Activated T-helper 2 cell treated with anti-CD3 and anti-CD28 coated beads, Interferon-gamma antibody, Interleukin-2, Interleukin-4, amounts not matched to agents 10 μg/mL and 5 μg/mL and 100 μg/mL, durations not matched to agents 14 hours and 24 hours and 36 hours (primary cell): ENCODE results near the gene MYO5A. TPM values are rescaled to one million over a fixed set of nuclear protein-coding genes. Genes with fewer than 3 reads are reported as not detected.
A peak's percentile ranks its signal among the peaks of the same experiment; 100 is the strongest.

Experiments
- DNase-seq: peaks from one replicate; pipeline ENCODE4 v3.0.0; 2021; ENCODE audit warnings: low spot score
- H3K27ac Mint-ChIP-seq: one replicate; pipeline ENCODE4 v1.8.0; 2021; ENCODE audit warnings: mixed read lengths
- H3K27me3 Mint-ChIP-seq: one replicate; pipeline ENCODE4 v1.8.0; 2021; ENCODE audit warnings: low read depth, mixed read lengths
- H3K36me3 Mint-ChIP-seq: one replicate; pipeline ENCODE4 v1.8.0; 2021; ENCODE audit warnings: low read depth, mixed read lengths
- H3K4me1 Mint-ChIP-seq: one replicate; pipeline ENCODE4 v1.8.0; 2021; ENCODE audit warnings: low read depth, mixed read lengths
- H3K4me3 Mint-ChIP-seq: one replicate; pipeline ENCODE4 v1.8.0; 2021; ENCODE audit warnings: low read depth, mild to moderate bottlenecking, moderate library complexity, mixed read lengths
- H3K9me3 Mint-ChIP-seq: one replicate; pipeline ENCODE4 v1.8.0; 2021; ENCODE audit warnings: mixed read lengths
- intact Hi-C: fragments of 100-400 bp; cut with micrococcal nuclease; formaldehyde crosslinking; loops from one replicate; pipeline ENCODE4 v1.15.1; 2023
- total RNA-seq: library from RNA; stranded (reverse); gene quantifications from 2 replicates; pipeline ENCODE4 v1.2.3, GENCODE V29; 2022

Gene MYO5A
- total RNA-seq, 1 donor from 2014 or later, result 23.6 TPM

GRCh38 chr15:52276256-52276770, 252.4 kb downstream of the MYO5A start:
- Mint-ChIP-seq H3K4me1 (no peaks in the 10 kb centered on the region), H3K27ac (no peak overlapping the region), H3K36me3 (no peaks in the 10 kb centered on the region), H3K27me3 (peaks cover 19% of the 10 kb centered on the region), H3K9me3 (no peaks in the 10 kb centered on the region), H3K4me3 (no peak overlapping the region)
- intact Hi-C loops, result no loop called here
- DNase-seq, result no peak

GRCh38 chr15:52263563-52264282, 265.0 kb downstream of the MYO5A start:
- Mint-ChIP-seq H3K36me3 (peaks cover 11% of the 10 kb centered on the region), H3K27me3 (no peaks in the 10 kb centered on the region), H3K9me3 (no peaks in the 10 kb centered on the region), H3K4me3 (no peak overlapping the region), H3K27ac (peak overlapping the region; percentile 67), H3K4me1 (peaks cover 35% of the 10 kb centered on the region)
- intact Hi-C loops, result loop anchor here (2.0 kb wide), 2 partner anchors 295 to 305 kb away; partner anchors contain the start of gene ARPP19
- DNase-seq, result no peak

- Mint-ChIP-seq H3K27ac (peak overlapping the region; percentile 84), H3K36me3 (peaks cover 11% of the 10 kb centered on the region), H3K4me1 (peaks cover 35% of the 10 kb centered on the region), H3K9me3 (no peaks in the 10 kb centered on the region), H3K27me3 (no peaks in the 10 kb centered on the region), H3K4me3 (peak overlapping the region; percentile 51)
- intact Hi-C loops, result loop anchor here (1.0 to 2.0 kb wide), 4 partner anchors 266 to 416 kb away; partner anchors contain the start of genes ARPP19 and MYO5A
- no peak for DNase-seq
Observed at GRCh38 chr15:52262364-52262763, 266.3 kb downstream of the MYO5A start.

GRCh38 chr15:52261498-52262242, 267.0 kb downstream of the MYO5A start:
- Mint-ChIP-seq H3K27ac (peak overlapping the region; percentile 84), H3K9me3 (no peaks in the 10 kb centered on the region), H3K36me3 (peaks cover 11% of the 10 kb centered on the region), H3K4me1 (peaks cover 42% of the 10 kb centered on the region), H3K27me3 (no peaks in the 10 kb centered on the region), H3K4me3 (peak overlapping the region; percentile 51)
- intact Hi-C loops, result loop anchor here (1.0 to 2.0 kb wide), 4 partner anchors 267 to 417 kb away; partner anchors contain the start of genes ARPP19 and MYO5A
- peak; percentile 69 for DNase-seq

GRCh38 chr15:52261026-52261425, 267.7 kb downstream of the MYO5A start:
- intact Hi-C loops, result no loop called here
- no peak for DNase-seq
- Mint-ChIP-seq H3K36me3 (peaks cover 11% of the 10 kb centered on the region), H3K27ac (peak overlapping the region; percentile 84), H3K27me3 (no peaks in the 10 kb centered on the region), H3K4me3 (no peak overlapping the region), H3K9me3 (no peaks in the 10 kb centered on the region), H3K4me1 (peaks cover 46% of the 10 kb centered on the region)

GRCh38 chr15:52259503-52259902, 269.2 kb downstream of the MYO5A start:
- Mint-ChIP-seq H3K9me3 (no peaks in the 10 kb centered on the region), H3K27me3 (no peaks in the 10 kb centered on the region), H3K4me3 (no peak overlapping the region), H3K4me1 (peaks cover 57% of the 10 kb centered on the region), H3K36me3 (peaks cover 11% of the 10 kb centered on the region), H3K27ac (no peak overlapping the region)
- no peak for DNase-seq
- intact Hi-C loops, result loop anchor here (5.0 to 10.0 kb wide), 3 partner anchors 33 to 525 kb away; partner anchors contain the start of gene LYSMD2

GRCh38 chr15:52258461-52258860, 270.2 kb downstream of the MYO5A start:
- intact Hi-C loops, result loop anchor here (5.0 to 10.0 kb wide), 3 partner anchors 34 to 524 kb away; partner anchors contain the start of gene LYSMD2
- Mint-ChIP-seq H3K4me1 (peaks cover 58% of the 10 kb centered on the region), H3K27me3 (no peaks in the 10 kb centered on the region), H3K9me3 (no peaks in the 10 kb centered on the region), H3K36me3 (peaks cover 11% of the 10 kb centered on the region), H3K27ac (no peak overlapping the region), H3K4me3 (no peak overlapping the region)
- no peak for DNase-seq

GRCh38 chr15:52257734-52258062, 271.0 kb downstream of the MYO5A start:
- peaks cover 5% of the 10 kb centered on the region for H3K36me3 Mint-ChIP-seq
- H3K27ac Mint-ChIP-seq, result no peak overlapping the region
- DNase-seq, result no peak
- no peaks in the 10 kb centered on the region for H3K9me3 Mint-ChIP-seq
- no peaks in the 10 kb centered on the region for H3K27me3 Mint-ChIP-seq
- intact Hi-C loops, result loop anchor here (5.0 to 10.0 kb wide), 3 partner anchors 35 to 523 kb away; partner anchors contain the start of gene LYSMD2
- H3K4me3 Mint-ChIP-seq, result no peak overlapping the region
- H3K4me1 Mint-ChIP-seq, result peaks cover 54% of the 10 kb centered on the region

Other genes starting within 250 kb of the MYO5A start
- gene MYO5C, start 233.1 kb downstream of the MYO5A start, total RNA-seq, result 0.32 and 0.64 TPM in 2 replicates
- gene ARPP19, start 40.1 kb upstream of the MYO5A start, total RNA-seq, result 178 and 182 TPM in 2 replicates
- gene ATOSA, start 150.5 kb upstream of the MYO5A start, total RNA-seq, result 14.4 TPM in 2 replicates